NB4 (cell line): ENCODE measurements around the gene EBF4.

Source experiments
- CTCF ChIP-seq: IDR thresholded peaks from one replicate; pipeline ENCODE4 v1.5.1; 2012; ENCODE audit warnings: low read depth, low read length
- MYC ChIP-seq: IDR thresholded peaks from 2 replicates; pipeline ENCODE4 v1.6.1; 2011; ENCODE audit warnings: low read depth, low read length
- POLR2A ChIP-seq: IDR thresholded peaks from 2 replicates; pipeline ENCODE4 v1.6.1; 2011; ENCODE audit warnings: mild to moderate bottlenecking; ENCODE audit not compliant: insufficient read length; ENCODE audit errors: extremely low read depth
- TF ChIP-seq, protein P1 (sequence below): IDR thresholded peaks from 2 replicates; pipeline ENCODE4 v1.6.1; 2011; ENCODE audit warnings: low read depth, low read length

GRCh38 chr20:2759603-2760296, 67.2 kb downstream of the EBF4 start:
- TF ChIP-seq POLR2A (no peak), CTCF (no peak), MYC (no peak)
- TF ChIP-seq, protein P1, sequence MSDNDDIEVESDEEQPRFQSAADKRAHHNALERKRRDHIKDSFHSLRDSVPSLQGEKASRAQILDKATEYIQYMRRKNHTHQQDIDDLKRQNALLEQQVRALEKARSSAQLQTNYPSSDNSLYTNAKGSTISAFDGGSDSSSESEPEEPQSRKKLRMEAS = no peak
